Endothelial cell (in vitro differentiated cells): Measurements from ENCODE around the gene RRP36. TPM values are rescaled to one million over a fixed set of nuclear protein-coding genes. Genes with fewer than 3 reads are reported as not detected.

Source experiments
- DNase-seq: peaks from one replicate; pipeline ENCODE4 v3.0.0; 2021; ENCODE audit warnings: low spot score
- H3K27ac Mint-ChIP-seq: one replicate; pipeline ENCODE4 v1.8.0; 2021; ENCODE audit warnings: mixed read lengths, inconsistent platforms; ENCODE audit not compliant: unreplicated experiment
- H3K27me3 Mint-ChIP-seq: one replicate; pipeline ENCODE4 v1.8.0; 2021; ENCODE audit warnings: mild to moderate bottlenecking, moderate library complexity, mixed read lengths, inconsistent platforms; ENCODE audit not compliant: unreplicated experiment
- H3K36me3 Mint-ChIP-seq: one replicate; pipeline ENCODE4 v1.8.0; 2021; ENCODE audit warnings: mild to moderate bottlenecking, low read depth, mixed read lengths, inconsistent platforms; ENCODE audit not compliant: unreplicated experiment
- H3K4me1 Mint-ChIP-seq: one replicate; pipeline ENCODE4 v1.8.0; 2021; ENCODE audit warnings: mild to moderate bottlenecking, mixed read lengths, inconsistent platforms; ENCODE audit not compliant: unreplicated experiment
- H3K4me3 Mint-ChIP-seq: one replicate; pipeline ENCODE4 v1.8.0; 2021; ENCODE audit warnings: mild to moderate bottlenecking, mixed read lengths, inconsistent platforms; ENCODE audit not compliant: unreplicated experiment
- H3K9me3 Mint-ChIP-seq: one replicate; pipeline ENCODE4 v1.8.0; 2021; ENCODE audit warnings: mixed read lengths, inconsistent platforms; ENCODE audit not compliant: unreplicated experiment
- CTCF ChIP-seq: fragments of 200-600 bp; sonication (generic); IDR thresholded peaks from one replicate; pipeline ENCODE4 v1.5.0; 2021; ENCODE audit warnings: antibody characterized with exemption; ENCODE audit not compliant: unreplicated experiment
- total RNA-seq: library from RNA; stranded (reverse); fragmentation: NEBNext Ultra II Directional; extraction: Animal tissue kit (Norgen Biotek cat#: 25700); gene quantifications from one replicate; pipeline ENCODE4 v1.2.1, GENCODE V29; 2021; ENCODE audit not compliant: unreplicated experiment

Gene RRP36
- total RNA-seq, 1 donor from 2014 or later, result 82.1 TPM

- Mint-ChIP-seq H3K36me3 (peaks cover 30% of the 10 kb centered on the region), H3K4me3 (peak overlapping the region; percentile 89), H3K27me3 (peaks cover 14% of the 10 kb centered on the region), H3K4me1 (peaks cover 50% of the 10 kb centered on the region), H3K27ac (peak overlapping the region; percentile 74), H3K9me3 (no peaks in the 10 kb centered on the region)
- no peak for DNase-seq
- no peak for TF ChIP-seq CTCF
Observed at GRCh38 chr6:43020847-43021246, 576 bp upstream of the RRP36 start.

DNA sequence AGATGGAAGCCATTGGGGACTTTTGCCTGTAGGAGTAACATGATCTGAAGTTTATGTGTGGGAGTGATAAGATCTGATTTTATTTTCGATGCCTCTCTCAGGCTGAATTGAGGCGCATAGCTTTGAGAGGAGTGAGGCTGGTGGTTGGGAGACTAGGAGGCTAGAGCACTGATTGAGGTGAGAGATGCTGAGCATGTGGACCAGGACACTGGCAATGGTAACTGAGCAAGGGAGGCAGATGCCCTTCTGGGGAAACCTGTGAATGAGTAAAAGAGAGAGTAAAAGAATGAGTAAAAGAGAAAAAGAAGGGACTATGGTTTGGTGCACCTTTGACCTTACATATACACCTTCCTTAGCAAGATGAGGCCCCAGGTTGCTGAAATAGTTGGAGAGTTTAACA lies 3.0 kb downstream of the RRP36 start:
- no peak for TF ChIP-seq CTCF
- Mint-ChIP-seq H3K9me3 (no peaks in the 10 kb centered on the region), H3K27me3 (peaks cover 6% of the 10 kb centered on the region), H3K27ac (peak overlapping the region; percentile 70), H3K4me3 (peak overlapping the region; percentile 29), H3K36me3 (peaks cover 36% of the 10 kb centered on the region), H3K4me1 (peaks cover 16% of the 10 kb centered on the region)
- DNase-seq, result no peak

GRCh38 chr6:43026365-43026764 lies 4.9 kb downstream of the RRP36 start:
- DNase-seq, result no peak
- TF ChIP-seq CTCF, result no peak
- peaks cover 6% of the 10 kb centered on the region for H3K27me3 Mint-ChIP-seq
- H3K4me1 Mint-ChIP-seq, result peaks cover 9% of the 10 kb centered on the region
- H3K9me3 Mint-ChIP-seq, result no peaks in the 10 kb centered on the region
- H3K27ac Mint-ChIP-seq, result no peak overlapping the region
- peaks cover 42% of the 10 kb centered on the region for H3K36me3 Mint-ChIP-seq
- peak overlapping the region; percentile 62 for H3K4me3 Mint-ChIP-seq

DNA sequence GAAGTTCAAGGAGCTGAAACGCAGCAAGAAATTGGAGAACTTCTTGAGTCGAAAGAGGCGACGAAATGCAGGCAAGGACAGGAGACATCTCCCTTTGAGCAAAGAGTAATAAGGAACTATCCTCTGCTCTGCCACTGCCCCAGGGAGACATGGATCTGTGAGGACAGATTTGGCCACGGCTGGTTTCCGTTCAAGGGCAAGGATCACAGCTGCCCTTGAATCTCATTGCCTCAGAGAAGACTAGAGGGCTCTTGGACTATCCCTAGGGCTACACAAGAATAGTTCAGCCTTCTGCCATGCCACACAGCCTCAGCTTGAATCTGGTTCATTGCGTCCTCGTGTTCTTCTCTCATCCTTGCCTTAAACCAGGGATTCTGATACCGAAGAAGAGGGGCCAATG lies 7.7 kb downstream of the RRP36 start:
- no peak for TF ChIP-seq CTCF
- H3K4me3 Mint-ChIP-seq, result no peak overlapping the region
- no peak for DNase-seq
- H3K27ac Mint-ChIP-seq, result no peak overlapping the region
- peaks cover under 1% of the 10 kb centered on the region for H3K4me1 Mint-ChIP-seq
- H3K27me3 Mint-ChIP-seq, result peaks cover 2% of the 10 kb centered on the region
- peaks cover 46% of the 10 kb centered on the region for H3K36me3 Mint-ChIP-seq
- no peaks in the 10 kb centered on the region for H3K9me3 Mint-ChIP-seq

DNA sequence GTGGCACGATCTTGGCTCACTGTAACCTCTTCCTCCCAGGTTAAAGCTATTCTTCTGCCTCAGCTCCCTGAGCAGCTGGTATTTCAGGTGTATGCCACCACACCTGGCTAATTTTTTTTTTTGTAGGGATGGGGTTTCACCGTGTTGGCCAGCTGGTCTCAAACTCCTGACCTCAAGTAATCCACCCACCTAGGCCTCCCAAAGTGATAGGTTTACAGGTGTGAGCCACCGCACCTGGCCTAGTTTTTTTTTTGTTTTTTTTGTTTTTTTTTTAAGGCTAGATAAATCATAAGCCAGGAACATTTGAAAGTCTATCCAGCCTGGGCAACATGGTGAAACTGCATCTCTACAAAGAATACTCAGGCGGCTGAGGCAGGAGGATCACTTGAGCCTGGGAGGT lies 10.9 kb downstream of the RRP36 start:
- DNase-seq, result no peak
- Mint-ChIP-seq H3K4me3 (no peak overlapping the region), H3K36me3 (peaks cover 34% of the 10 kb centered on the region), H3K27ac (no peak overlapping the region), H3K9me3 (no peaks in the 10 kb centered on the region), H3K4me1 (no peaks in the 10 kb centered on the region), H3K27me3 (no peaks in the 10 kb centered on the region)
- TF ChIP-seq CTCF, result no peak
